Panc1 (cell line): Measurements from ENCODE around the gene MEMO1. TPM values are rescaled to one million over a fixed set of nuclear protein-coding genes. Genes with fewer than 3 reads are reported as not detected.

Experiments
- ATAC-seq: fragments of 200-7000 bp; cut with Tn5 transposase; 2 replicates; pipeline ENCODE4 v1.9.1; 2020; ENCODE audit warnings: mild to moderate bottlenecking, moderate library complexity
- BruUV-seq: library from RNA; stranded (reverse); fragments of 400-500 nt; replicated peaks from 2 replicates; lab custom pipeline; 2021; lab: Mats Ljungman, UMichigan
- CTCF ChIA-PET: fragments of 300-600 bp; sonication (Branson Sonifier 250); formaldehyde crosslinking; loops from one replicate; lab custom pipeline; 2022; ENCODE audit warnings: antibody characterized with exemption; lab: Charles Lee
- POLR2A ChIA-PET: fragments of 300-600 bp; sonication (Branson Sonifier 250); formaldehyde crosslinking; loops from one replicate; lab custom pipeline; 2022; ENCODE audit warnings: antibody characterized with exemption; lab: Charles Lee
- DNase-seq: peaks from one replicate; pipeline ENCODE4 v3.0.0-alpha.2; 2010; ENCODE audit warnings: low read depth, low spot score
- H3K27ac ChIP-seq: 2 replicates; pipeline ENCODE4 v1.5.1; 2011; ENCODE audit warnings: mild to moderate bottlenecking, low read length, inconsistent platforms
- H3K27me3 ChIP-seq: fragments of 200-500 bp; sonication (Bioruptor generic); 2 replicates; pipeline ENCODE4 v1.6.0; 2014; ENCODE audit warnings: low read length, inconsistent platforms; ENCODE audit not compliant: control insufficient read depth, insufficient read depth
- H3K36me3 ChIP-seq: fragments of 200-500 bp; sonication (Bioruptor generic); 2 replicates; pipeline ENCODE4 v1.5.1; 2014; ENCODE audit warnings: inconsistent platforms, mild to moderate bottlenecking, low read length, moderate library complexity; ENCODE audit not compliant: control insufficient read depth, insufficient read depth
- H3K4me1 ChIP-seq: 2 replicates; pipeline ENCODE4 v1.5.1; 2011; ENCODE audit warnings: inconsistent platforms, mild to moderate bottlenecking, low read length, moderate library complexity; ENCODE audit not compliant: control insufficient read depth, insufficient read depth
- H3K4me3 ChIP-seq, 2 experiments: 2 replicates each; pipeline ENCODE4 v1.5.1; 2011 to 2012; ENCODE audit warnings: low read depth in 2 of 2, low read length in 2 of 2, mild to moderate bottlenecking in 2 of 2, inconsistent platforms in 1 of 2, moderate library complexity in 1 of 2
- H3K9me3 ChIP-seq: fragments of 200-500 bp; sonication (Bioruptor generic); 2 replicates; pipeline ENCODE4 v1.5.1; 2014; ENCODE audit warnings: low read depth, mild to moderate bottlenecking, inconsistent platforms, low read length, moderate library complexity; ENCODE audit not compliant: control insufficient read depth, insufficient read depth
- POLR2AphosphoS5 ChIP-seq: IDR thresholded peaks from 2 replicates; pipeline ENCODE4 v1.6.1; 2012; ENCODE audit warnings: mild to moderate bottlenecking, low read depth, low read length, moderate library complexity
- SIN3A ChIP-seq: IDR thresholded peaks from 2 replicates; pipeline ENCODE4 v1.6.1; 2012; ENCODE audit warnings: low read depth, mild to moderate bottlenecking, low read length, moderate library complexity, borderline replicate concordance; ENCODE audit not compliant: insufficient read depth
- TCF7L2 ChIP-seq: IDR thresholded peaks from 2 replicates; pipeline ENCODE4 v1.6.1; 2011; ENCODE audit warnings: mild to moderate bottlenecking, low read depth, low read length, inconsistent platforms
- in situ Hi-C: cut with HindIII; loops from 2 replicates; pipeline ENCODE4 v1.10.0; 2016; ENCODE audit warnings: low sequenced_read_pairs, low pct_unique_long_range_greater_than_20kb
- intact Hi-C: fragments of 100-400 bp; cut with micrococcal nuclease; formaldehyde crosslinking; loops from one replicate; pipeline ENCODE4 v1.10.0; 2022; ENCODE audit not compliant: unreplicated experiment
- total RNA-seq: library from RNA; stranded (reverse); gene quantifications from one replicate; pipeline ENCODE4 v1.2.1, GENCODE V29; 2021; ENCODE audit not compliant: unreplicated experiment
- TF ChIP-seq, protein P1 (sequence below): fragments of 450-650 bp; IDR thresholded peaks from 2 replicates; pipeline ENCODE4 v1.5.1; 2017; ENCODE audit warnings: mild to moderate bottlenecking
- TF ChIP-seq, protein P2 (sequence below), 2 experiments: IDR thresholded peaks; 2 replicates each; pipeline ENCODE4 v1.6.1; 2011 to 2012; ENCODE audit warnings: low read depth in 2 of 2, control low read depth in 1 of 2, low read length in 1 of 2, mild to moderate bottlenecking in 1 of 2, moderate library complexity in 1 of 2; ENCODE audit not compliant: insufficient read depth in 1 of 2

MEMO1 gene
- total RNA-seq, 1 experiment from 2014 or later: 60.8 TPM

DNA sequence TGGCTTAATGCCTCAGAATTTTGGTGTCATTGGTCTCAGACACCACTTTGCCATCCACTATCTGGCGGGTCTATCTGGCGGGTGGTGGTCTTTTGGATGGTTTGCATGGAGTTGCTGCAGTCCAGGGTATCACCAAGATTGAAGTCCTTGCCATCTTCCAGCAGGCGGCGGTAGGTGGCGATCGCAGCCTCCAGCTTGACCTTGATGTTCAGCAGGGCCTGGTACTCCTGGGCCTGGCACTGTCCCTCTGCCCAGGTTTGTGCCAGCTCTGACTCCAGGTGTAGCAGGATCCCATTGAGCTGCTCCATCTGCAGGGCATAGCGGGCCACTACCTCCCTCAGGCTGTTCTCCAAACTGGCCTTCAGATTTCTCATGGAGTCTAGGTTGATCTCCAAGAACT lies 188.2 kb downstream of the MEMO1 start:
- POLR2A ChIA-PET: no interaction called here
- H3K36me3 ChIP-seq: no peaks in the 10 kb centered on the region
- no peak overlapping the region for H3K4me3 ChIP-seq
- no peaks in the 10 kb centered on the region for H3K27me3 ChIP-seq
- H3K27ac ChIP-seq: no peak overlapping the region
- CTCF ChIA-PET: no interaction called here
- TF ChIP-seq POLR2AphosphoS5 (no peak), TCF7L2 (no peak), SIN3A (no peak)
- TF ChIP-seq, protein P1, sequence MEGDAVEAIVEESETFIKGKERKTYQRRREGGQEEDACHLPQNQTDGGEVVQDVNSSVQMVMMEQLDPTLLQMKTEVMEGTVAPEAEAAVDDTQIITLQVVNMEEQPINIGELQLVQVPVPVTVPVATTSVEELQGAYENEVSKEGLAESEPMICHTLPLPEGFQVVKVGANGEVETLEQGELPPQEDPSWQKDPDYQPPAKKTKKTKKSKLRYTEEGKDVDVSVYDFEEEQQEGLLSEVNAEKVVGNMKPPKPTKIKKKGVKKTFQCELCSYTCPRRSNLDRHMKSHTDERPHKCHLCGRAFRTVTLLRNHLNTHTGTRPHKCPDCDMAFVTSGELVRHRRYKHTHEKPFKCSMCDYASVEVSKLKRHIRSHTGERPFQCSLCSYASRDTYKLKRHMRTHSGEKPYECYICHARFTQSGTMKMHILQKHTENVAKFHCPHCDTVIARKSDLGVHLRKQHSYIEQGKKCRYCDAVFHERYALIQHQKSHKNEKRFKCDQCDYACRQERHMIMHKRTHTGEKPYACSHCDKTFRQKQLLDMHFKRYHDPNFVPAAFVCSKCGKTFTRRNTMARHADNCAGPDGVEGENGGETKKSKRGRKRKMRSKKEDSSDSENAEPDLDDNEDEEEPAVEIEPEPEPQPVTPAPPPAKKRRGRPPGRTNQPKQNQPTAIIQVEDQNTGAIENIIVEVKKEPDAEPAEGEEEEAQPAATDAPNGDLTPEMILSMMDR: no peak
- TF ChIP-seq, protein P2, sequence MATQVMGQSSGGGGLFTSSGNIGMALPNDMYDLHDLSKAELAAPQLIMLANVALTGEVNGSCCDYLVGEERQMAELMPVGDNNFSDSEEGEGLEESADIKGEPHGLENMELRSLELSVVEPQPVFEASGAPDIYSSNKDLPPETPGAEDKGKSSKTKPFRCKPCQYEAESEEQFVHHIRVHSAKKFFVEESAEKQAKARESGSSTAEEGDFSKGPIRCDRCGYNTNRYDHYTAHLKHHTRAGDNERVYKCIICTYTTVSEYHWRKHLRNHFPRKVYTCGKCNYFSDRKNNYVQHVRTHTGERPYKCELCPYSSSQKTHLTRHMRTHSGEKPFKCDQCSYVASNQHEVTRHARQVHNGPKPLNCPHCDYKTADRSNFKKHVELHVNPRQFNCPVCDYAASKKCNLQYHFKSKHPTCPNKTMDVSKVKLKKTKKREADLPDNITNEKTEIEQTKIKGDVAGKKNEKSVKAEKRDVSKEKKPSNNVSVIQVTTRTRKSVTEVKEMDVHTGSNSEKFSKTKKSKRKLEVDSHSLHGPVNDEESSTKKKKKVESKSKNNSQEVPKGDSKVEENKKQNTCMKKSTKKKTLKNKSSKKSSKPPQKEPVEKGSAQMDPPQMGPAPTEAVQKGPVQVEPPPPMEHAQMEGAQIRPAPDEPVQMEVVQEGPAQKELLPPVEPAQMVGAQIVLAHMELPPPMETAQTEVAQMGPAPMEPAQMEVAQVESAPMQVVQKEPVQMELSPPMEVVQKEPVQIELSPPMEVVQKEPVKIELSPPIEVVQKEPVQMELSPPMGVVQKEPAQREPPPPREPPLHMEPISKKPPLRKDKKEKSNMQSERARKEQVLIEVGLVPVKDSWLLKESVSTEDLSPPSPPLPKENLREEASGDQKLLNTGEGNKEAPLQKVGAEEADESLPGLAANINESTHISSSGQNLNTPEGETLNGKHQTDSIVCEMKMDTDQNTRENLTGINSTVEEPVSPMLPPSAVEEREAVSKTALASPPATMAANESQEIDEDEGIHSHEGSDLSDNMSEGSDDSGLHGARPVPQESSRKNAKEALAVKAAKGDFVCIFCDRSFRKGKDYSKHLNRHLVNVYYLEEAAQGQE (IDR thresholded peaks at IDR 0.05; ENCODE audit: insufficient read depth in 1 of 2, low read depth in 2 of 2, low read length in 1 of 2): no peak
- no peaks in the 10 kb centered on the region for H3K4me1 ChIP-seq
- intact Hi-C loops: no loop called here
- ATAC-seq (no peak), DNase-seq (no peak)
- in situ Hi-C loops: no loop called here
- no TSS peak for BruUV-seq
- no peaks in the 10 kb centered on the region for H3K9me3 ChIP-seq

Other genes starting within 250 kb of the MEMO1 start
- 105 TPM for gene DPY30, start 28.8 kb upstream of the MEMO1 start, total RNA-seq
- 37.8 TPM for gene SPAST, start 52.5 kb upstream of the MEMO1 start, total RNA-seq
- 35.5 TPM for gene SLC30A6, start 154.9 kb upstream of the MEMO1 start, total RNA-seq